Activated CD8-positive, alpha-beta memory T cell treated with anti-CD3 and anti-CD28 coated beads for 4 hours (primary cell): ENCODE data around the gene TNFRSF11A.
A peak's percentile ranks its signal among the peaks of the same experiment; 100 is the strongest.

ENCODE experiments used
- DNase-seq, 2 donors: peaks; one replicate each; pipeline ENCODE4 v3.0.0-alpha.2; 2020; ENCODE audit warnings: low read depth in 2 of 2

The TNFRSF11A gene

DNA sequence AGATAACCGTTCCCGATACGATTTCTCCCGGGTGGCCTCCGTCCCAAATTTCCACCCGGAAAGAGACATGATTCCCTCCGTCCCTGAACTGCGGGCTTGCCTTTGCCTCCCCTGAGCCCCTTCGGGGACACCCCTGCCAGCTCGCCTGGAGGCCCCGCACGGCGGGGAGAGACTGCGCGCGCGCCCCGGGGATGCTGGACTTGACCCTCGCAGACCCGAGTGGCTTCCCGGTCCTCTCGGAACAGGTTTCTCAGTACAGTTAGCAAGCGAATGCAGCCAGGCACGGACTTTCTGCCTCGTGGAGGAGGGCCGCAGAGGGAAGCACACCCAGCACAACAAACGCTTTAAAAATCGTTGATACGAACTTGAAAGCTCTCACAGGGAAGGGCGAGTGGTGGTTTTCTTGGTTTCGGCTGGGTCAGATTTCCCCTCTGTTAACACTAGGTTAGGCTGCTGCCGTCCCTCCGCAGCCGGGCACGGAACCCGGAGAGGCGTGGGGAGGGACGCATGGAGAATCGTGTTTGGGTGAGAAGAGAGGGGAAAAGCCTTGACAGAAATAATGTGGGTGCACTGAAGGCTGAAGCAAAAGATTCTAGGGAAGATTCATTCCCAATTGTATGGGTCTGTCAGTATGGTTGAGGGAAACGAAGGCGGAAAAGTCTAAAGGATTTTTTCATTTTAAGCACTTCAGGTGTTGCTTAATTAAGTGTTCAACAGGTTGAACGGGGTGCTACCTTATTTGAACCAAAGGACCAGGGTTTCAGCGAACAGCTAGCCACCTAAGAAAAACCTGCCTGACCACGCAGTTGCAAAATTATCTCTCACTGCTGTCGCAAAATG lies 916 bp downstream of the TNFRSF11A start:
- no peak for DNase-seq

DNA sequence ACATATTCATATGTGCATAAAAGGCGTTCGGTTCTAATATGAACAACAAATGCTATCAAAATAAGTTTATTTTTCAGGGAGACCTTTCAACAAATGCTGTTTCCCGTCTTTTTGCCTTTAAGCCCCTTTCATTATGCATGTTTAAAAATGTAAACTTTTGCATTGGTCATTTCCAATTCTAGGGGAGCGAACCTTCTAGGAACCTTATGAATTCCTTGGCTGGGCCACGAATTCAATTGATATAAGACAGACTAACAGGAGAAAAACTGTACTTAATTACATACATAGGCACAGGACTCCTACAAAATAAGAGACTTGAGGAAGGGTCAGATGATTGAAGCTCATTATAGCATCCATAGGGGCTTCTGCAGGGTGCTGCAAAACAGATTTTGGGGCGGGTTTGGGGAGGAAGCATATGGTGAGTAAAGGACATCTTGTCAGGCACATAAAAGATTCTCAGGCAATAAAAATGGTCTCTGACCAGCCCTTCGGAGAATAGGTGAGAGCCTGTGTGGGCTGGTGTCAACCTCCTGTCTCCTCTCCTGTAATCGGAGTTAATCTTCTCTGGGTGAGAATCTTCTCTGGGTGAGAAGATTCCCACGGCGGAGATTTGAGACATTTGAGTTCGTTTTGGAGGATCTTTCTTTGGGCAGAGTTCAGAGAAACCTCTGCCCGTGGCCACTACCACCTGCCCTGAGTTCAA lies 1.7 kb downstream of the TNFRSF11A start:
- no peak for DNase-seq

DNA sequence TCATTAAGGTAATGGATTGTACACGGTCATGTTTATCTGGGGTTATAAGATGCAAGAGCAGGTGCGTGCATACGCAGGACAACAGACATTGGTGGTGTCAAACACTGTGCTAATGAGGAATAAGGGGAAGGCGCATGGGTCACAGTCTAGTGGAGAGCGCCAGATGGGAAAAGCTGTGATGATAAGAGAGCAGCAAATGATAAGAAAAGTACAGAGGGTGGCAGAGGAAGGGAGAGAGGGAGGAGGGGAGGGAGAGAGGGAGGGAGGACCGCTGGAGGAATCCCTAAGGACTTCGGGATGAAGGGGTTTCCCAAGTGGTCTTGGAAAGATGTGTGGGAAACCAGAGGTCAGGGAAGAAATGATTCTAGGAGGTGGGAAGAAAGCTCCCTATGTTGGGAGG lies 2.9 kb downstream of the TNFRSF11A start:
- no peak for DNase-seq

DNA sequence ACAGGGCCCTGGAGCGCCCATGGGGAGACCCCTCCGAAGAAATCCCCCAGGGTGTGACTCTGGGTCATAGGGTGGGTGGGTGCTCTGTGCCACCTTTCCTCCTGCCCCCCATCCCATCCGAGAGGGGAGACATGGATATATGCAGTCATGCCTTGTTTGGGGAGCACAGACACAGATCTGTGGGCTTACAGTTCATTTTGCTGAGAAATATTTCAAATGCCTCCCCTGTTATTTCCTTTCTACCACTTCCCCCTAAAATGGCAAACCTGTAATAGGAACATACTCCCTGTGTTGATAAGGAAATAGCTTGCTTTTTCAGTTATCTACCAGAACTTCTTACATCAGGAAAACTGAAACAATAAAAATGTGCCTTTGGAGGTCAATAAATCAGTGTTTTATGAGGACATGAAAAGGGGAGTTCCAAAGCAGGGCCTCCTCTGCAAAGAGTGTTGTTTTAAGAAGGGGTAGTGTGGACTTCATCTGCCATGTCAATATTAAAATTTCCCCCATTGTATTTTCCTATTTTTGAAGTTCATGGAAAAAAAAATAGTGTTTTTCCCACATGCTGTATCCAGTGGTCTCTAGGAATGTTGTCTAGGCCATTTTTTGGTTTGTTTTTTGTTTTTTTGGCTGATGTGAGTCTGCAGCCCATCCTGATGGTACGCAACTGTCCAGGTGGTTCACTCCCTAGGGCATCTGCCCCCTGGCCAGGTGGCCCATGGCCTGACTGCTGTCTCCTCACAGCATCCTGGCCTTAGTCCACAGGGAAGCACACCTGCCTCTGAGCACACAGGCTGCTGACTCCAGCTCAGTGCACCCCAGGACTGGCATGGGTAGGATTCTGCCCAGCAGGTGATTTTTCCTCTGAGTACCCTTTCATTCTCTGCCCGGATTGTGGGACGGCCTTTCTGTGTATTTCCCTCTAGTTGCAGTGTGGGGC lies 3.7 kb downstream of the TNFRSF11A start:
- no peak for DNase-seq

DNA sequence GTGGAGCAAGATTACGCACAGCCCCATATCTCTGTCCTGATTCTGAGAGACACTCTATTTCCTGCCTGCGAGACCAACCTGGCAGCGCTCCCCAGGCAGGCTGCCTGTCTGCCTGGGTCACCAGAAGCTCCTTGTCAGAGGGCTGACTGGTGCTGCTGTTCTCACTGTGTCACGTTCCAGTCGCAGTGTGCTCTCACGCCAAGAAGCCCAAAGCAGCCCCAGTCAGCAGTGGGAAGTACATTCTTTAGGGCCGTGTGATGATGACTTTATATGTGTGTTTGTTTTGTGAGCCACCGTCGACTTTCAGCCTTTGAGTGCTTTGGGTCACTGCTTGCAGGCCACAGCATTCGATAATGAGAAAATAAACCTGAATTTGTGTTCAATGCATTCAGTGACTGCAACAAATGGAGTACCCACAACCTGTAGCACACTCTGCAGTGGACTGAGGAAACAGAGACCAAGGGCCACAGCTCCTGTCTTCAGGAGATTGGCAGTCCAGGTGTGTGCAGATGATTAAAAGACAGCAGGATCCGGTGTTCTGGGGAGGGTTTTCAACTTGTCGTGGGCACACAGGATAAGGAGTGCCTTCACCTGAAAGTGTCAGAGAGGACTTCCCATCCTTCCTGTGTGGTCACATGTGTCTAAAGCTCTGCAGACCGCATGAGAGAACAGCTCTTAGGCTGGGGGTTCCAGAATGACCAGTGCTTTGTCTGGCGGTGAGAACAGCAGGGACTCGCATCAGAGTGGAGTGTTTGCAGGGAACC lies 4.8 kb downstream of the TNFRSF11A start:
- DNase-seq = peak in 1 of 2 donors; percentile 32

DNA sequence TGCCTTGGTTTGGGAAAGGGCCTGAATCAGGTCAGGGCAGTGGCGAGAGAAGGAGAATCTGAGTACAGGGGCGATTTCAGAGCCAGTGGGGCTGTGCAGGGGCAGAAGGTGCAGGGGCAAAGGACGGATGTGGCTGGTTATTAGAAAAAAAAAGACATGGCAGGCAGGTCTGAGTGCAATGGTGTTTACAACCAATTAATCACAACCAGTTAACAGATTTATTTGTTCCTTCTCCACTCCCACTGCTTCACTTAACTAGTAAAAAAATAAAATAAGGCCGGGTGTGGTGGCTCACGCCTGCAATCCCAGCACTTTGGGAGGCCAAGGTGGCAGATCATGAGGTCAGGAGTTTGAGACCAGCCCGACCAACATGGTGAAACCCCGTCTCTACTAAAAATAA lies 5.5 kb downstream of the TNFRSF11A start:
- no peak for DNase-seq

DNA sequence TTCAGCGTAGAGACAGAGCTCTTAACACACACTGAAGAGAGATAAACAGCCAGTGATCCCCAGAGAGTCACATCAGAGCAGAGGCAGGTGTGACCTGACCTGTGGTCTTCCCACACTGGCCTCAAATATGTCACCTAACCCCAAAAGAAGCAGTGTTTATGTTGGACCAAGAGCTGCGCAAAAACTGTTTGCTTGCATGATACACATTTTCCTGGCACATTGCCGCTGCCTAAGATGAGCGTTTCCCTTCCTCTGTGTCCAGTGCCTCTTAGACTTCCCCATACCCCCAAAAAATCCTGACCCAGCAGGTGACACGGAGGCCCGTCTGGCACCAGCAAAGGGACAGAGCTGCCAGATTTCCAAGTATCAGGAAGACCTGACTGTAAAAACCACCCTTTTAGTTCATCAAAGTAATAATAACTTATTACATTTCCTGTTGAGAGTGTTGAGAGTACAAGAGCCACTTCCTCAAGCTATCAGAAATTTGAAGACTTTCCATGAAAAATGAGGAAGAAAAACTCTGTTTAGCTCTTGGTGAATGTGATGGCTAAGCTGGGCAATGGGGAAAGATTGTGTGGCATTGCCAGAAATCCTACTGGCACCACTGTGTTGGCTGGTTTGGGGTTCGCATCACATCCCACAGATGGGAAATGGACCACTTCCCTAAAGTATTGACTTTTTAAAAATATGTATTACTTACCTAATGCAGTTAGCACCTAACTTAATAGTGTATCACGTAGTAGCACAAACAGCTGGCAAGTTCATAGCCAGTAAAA lies 6.7 kb downstream of the TNFRSF11A start:
- DNase-seq = no peak

DNA sequence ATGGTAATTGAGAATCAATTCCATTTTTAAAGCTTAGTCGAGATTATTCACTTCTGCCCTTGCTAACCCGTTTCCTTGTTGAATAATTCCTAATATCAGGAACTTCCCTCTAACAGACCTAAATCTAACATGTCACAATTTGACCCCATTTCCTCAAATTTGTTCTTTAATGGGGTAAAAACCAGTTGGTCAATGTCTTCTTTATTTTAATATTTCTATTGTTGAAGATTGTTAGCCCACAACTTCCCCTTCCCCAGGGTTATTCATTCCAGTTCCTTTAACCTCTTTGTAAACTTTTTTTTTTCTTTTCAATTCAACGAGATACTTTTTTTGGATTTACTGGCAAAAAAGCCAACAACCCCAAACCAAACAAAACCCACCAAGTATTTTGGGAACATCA lies 7.3 kb downstream of the TNFRSF11A start:
- DNase-seq = no peak

DNA sequence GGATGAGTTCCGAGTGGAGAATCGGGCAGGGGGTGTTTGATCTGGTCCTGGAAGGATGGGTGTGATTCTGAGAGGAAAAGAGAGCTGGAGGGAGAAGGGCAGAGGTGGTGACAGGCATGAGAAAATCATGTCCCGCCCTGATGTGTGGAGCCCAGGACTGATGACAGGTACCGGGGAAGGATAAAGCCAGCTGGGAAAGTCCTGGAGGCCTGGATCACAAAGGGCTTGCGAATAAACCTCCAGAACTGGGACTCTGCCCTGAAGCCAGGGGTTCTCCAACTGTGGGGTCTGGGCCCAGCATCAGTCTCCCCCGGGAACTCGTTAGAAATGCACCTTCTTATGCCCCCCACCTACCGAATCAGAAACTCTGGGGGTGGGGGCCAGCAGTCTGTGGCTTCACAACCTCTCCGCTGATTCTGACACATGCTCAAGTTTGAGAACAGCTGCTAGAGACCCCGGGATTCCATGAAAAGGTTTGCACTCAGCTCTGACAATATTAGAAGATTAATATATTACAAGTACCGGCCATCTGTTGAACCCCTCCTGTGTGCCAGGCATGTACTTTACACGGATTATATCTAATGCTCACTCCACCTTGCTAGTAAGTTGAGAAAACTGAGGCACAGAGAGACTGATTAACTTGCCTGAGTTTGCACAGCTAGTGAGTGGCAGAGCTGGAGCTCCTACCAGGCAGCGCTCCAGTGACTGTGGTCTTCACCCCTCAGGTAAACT lies 8.0 kb downstream of the TNFRSF11A start:
- DNase-seq = no peak

DNA sequence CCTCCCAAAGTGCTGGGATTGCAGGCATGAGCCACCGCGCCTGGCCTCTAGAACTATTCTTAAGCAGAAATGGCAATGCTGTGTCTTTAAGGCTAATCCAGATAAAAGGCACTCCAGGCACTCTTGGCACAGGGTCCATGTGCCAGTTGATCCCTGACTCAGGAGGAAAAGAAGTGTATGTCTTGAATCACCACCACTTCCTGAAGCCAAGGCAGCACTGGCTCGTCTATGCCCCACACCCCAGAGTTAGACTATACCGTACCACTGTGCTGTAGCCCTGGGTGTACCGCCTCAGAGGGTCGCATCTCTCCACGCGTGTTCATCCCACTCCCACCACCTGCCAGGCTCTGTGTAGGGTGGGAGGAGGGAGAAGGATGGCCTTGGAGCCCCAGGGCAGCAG lies 9.0 kb downstream of the TNFRSF11A start:
- DNase-seq = no peak

DNA sequence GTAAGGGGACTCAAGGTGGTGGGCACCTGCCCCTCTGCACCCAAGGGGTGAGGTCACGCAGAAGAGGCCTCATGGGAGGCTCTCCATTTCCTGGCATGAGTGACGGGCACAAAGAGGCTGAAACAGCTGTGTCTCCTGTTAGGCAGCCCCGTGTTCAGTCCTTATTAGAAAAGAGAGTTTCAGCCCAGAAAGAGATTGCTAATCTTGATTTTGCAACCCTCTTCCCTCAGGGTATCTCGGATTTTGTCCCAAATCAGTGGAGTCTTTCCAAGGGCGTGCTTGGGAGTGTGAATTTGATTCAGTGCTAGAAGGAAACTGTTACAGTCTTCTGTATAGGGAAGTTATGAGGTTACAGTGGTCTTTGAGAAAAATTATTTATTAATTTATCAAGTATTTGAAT lies 10.4 kb downstream of the TNFRSF11A start:
- DNase-seq = no peak

DNA sequence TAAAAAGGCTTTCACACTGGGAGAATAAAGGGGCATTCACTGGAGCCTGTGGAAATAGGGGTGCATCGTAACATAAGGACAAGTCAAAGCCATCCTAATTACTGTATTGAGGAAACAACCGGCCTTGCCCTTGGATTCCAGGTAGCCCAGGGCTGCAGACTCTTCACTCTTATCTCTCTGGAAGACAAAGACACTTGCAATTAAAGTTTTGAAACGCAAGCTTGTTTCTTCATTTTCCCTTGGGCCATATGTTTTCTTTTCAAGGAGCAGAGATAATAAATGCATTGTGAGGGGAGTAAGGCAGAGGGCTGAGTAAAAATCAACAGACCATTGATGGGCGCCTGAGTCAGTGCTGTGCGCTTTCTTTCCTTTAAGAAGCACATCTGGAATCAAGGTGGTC lies 11.5 kb downstream of the TNFRSF11A start:
- DNase-seq = no peak

DNA sequence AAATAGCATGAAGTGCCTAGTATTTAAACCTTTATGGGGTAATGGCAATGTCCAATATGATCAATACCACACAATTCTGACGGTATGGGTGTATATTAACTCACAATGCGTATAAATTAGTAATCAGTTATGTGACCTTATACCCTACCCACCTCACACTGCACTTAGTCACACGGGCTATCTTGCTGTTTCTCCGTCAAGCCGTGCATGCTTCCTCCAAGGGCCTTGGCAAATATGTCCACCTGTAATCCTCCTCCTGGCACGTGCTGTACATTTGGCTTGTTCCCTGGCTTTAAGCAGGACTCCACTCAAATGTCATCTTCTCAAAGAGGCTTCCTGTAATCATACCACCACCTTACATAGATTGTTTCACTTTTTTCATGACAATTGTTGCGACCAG lies 12.2 kb downstream of the TNFRSF11A start:
- no peak for DNase-seq

DNA sequence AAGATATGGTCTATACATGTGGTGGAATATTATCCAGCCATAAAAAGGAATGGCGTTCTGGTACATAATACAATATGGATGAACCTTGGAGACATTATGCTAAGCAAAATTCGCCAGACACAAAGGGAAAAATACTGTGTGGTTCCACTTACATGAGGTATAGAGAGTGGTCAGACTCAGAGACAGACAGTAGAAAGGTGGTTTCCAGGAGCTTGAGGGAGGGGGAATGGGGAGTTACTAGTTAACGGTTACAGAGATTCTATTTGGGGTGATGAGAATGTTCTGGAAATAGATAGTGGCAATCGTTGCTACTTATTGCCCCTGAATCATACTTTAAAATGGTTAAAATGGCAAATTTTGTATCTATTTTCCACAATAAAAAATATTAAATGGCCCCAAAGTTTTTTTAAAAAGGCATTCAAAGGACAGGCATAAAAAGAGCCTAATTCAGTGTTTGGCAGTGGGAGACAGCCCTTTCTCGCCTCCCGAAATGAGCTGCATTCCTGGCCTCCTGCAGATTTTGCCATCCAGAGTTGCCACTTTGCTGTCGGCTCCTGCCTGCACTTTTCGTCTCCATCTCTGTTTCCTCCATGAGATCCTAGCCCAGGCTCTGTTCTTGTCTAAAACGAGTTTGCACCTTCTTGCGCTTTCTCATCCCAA lies 13.5 kb downstream of the TNFRSF11A start:
- DNase-seq = no peak

DNA sequence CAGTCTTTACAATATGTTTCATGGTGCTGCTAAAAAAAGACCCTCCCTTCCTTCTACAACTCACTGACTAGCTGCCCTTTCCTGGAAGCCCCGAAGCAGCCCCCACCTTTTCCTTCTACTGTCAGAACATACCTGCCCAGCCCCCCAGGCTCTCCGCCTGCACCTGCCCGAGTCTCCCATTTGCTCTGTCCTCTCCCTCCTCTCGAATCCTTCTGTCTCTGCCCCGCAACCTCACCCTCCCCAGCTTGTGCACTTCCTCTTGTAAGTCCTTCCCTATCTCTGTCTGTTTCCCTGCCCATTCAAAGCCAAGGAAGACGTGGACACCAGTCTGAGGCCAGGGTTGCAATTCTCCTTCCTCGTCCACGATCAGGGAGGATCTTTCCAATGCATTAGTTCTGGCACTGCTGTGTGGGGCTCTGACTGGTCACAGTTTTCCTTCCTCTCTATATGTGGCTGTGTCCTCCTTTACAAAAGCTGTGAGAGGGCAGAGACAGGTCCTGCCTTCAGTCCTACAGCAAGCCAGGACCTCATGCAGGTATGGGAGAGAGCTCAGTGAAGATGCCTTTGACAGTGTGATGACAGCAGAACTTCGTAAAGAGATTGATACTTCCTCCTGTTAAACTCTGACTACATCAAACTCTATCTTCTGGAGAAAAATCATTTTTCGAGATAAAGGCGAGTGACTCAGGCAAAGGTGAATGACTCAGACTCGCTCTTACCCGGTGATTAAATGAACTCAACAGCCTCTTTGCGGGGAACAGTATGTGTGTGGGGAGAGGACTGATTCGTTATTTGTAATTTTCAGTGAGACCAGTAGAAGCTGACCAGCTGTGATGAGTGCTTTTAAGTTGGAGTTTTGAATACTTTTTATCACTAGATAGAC lies 14.2 kb downstream of the TNFRSF11A start:
- DNase-seq = no peak

DNA sequence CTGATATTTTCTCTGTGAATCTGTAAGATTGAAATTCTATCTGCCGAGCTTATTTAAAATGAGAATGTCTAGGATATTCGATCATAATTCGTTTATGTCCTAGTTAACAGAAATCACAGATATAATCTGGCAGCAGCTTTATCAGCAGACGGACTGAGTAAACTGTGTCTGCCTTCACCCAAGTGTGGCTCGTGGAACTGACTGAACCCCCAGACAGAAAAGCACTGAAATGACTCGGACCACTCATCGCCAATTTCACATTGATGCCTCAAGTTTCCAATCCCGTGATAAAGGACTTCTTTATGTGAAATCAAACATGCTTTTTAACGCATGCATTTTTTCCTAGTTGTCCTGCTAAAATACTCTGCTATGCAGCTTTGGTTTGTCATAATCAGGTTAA lies 15.9 kb downstream of the TNFRSF11A start:
- no peak for DNase-seq

DNA sequence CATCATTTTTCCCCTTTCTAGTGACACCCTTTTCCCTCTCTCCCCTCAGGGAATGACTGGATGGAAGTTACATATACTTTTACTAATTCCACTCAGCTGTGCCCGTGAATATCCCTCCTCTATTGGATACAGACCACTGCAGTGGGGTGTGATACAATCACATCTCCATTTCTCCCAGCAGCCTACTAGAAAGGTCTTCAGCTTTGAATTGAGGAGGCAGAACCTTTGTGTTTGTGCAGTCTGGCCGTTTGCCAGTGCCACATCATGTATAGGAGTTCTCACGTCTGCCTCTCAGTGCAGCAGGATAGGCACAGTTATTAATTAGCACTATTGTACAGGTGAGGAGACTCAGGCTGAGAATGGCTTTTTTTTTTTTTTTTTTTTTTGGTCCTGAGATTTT lies 16.4 kb downstream of the TNFRSF11A start:
- no peak for DNase-seq

DNA sequence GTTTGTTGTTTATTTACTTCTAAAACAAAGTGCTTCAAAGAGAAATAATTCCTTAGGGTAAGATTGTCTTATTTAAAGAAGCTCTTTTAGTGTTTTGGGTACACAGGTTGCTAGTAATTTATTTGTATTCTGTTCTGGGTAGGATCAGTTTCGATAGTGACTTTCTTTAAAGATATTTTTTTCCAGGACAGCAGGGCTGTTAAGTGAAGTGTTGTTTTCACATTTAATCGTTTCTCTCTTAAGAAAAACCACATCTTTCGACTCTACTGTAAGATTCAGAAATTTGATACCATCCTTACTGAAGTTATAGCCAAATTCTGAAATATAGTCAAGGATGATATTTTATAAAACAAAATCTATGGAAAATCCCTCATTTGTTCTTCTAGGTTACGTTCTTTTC lies 17.8 kb downstream of the TNFRSF11A start:
- DNase-seq = no peak
